Mesenchymal stem cell (in vitro differentiated cells and primary cell): ENCODE measurements around the gene HPD.
A peak's percentile ranks its signal among the peaks of the same experiment; 100 is the strongest.
"Not testable (repeated sequence)": the region's sequence is repeated elsewhere in the genome, so short reads cannot be mapped to it uniquely, and the experiment has no call there.

Experiments
- DNase-seq: peaks from one replicate; pipeline ENCODE4 v3.0.0-alpha.2; 2013
- H2AFZ ChIP-seq: one replicate; pipeline ENCODE4 v1.6.1; 2013; ENCODE audit warnings: low read depth, mild to moderate bottlenecking, control low read depth, inconsistent platforms, low read length, moderate library complexity
- H2AK5ac ChIP-seq: 2 replicates; pipeline ENCODE4 v1.6.1; 2013; ENCODE audit warnings: low read length, moderate library complexity, mild to moderate bottlenecking, inconsistent platforms; ENCODE audit not compliant: severe bottlenecking
- H2BK120ac ChIP-seq: one replicate; pipeline ENCODE4 v1.6.1; 2013; ENCODE audit warnings: low read depth, mild to moderate bottlenecking, inconsistent platforms, low read length, moderate library complexity
- H2BK12ac ChIP-seq, 2 experiments: one replicate each; pipeline ENCODE4 v1.6.1; 2013; ENCODE audit warnings: inconsistent platforms in 2 of 2, low read length in 2 of 2, mild to moderate bottlenecking in 2 of 2, moderate library complexity in 2 of 2, control low read depth in 1 of 2
- H2BK15ac ChIP-seq: one replicate; pipeline ENCODE4 v1.6.1; 2013; ENCODE audit warnings: mild to moderate bottlenecking, low read depth, inconsistent platforms; ENCODE audit not compliant: poor library complexity, severe bottlenecking
- H2BK5ac ChIP-seq: 2 replicates; pipeline ENCODE4 v1.6.1; 2013; ENCODE audit warnings: low read depth, mild to moderate bottlenecking, low read length, control low read depth, inconsistent platforms; ENCODE audit not compliant: poor library complexity, severe bottlenecking
- H3K14ac ChIP-seq, 2 experiments: one replicate each; pipeline ENCODE4 v1.6.1; 2013; ENCODE audit warnings: inconsistent platforms in 2 of 2, low read length in 2 of 2, control low read depth in 1 of 2, mild to moderate bottlenecking in 1 of 2, moderate library complexity in 1 of 2
- H3K18ac ChIP-seq, 2 experiments: one replicate each; pipeline ENCODE4 v1.6.1; 2013; ENCODE audit warnings: inconsistent platforms in 2 of 2, low read length in 2 of 2, control low read depth in 1 of 2, low read depth in 1 of 2, mild to moderate bottlenecking in 1 of 2
- H3K23ac ChIP-seq, 2 experiments: one replicate each; pipeline ENCODE4 v1.6.1; 2013; ENCODE audit warnings: inconsistent platforms in 2 of 2, low read length in 2 of 2, mild to moderate bottlenecking in 2 of 2, moderate library complexity in 2 of 2, control low read depth in 1 of 2
- H3K27ac ChIP-seq: 2 replicates; pipeline ENCODE4 v1.5.1; 2013; ENCODE audit warnings: mild to moderate bottlenecking, moderate library complexity, low read length, control low read depth, inconsistent platforms; ENCODE audit not compliant: poor library complexity, severe bottlenecking
- H3K27me3 ChIP-seq, 2 experiments: 2 replicates each; pipeline versions ENCODE4 v1.6.1 to v1.7.0; 2013; ENCODE audit warnings: low read length in 2 of 2, mild to moderate bottlenecking in 2 of 2, moderate library complexity in 2 of 2, control low read depth in 1 of 2, inconsistent platforms in 1 of 2; ENCODE audit not compliant: control insufficient read depth in 1 of 2, insufficient read depth in 1 of 2
- H3K36me3 ChIP-seq, 2 experiments: 2 replicates each; pipeline versions ENCODE4 v1.6.1 to v1.7.0; 2013; ENCODE audit warnings: low read length in 2 of 2, control low read depth in 1 of 2, inconsistent platforms in 1 of 2, low read depth in 1 of 2, mild to moderate bottlenecking in 1 of 2; ENCODE audit not compliant: insufficient read depth in 2 of 2, control insufficient read depth in 1 of 2
- H3K4ac ChIP-seq, 2 experiments: one replicate each; pipeline ENCODE4 v1.6.1; 2013; ENCODE audit warnings: inconsistent platforms in 2 of 2, low read length in 2 of 2, mild to moderate bottlenecking in 2 of 2, moderate library complexity in 2 of 2, control low read depth in 1 of 2, low read depth in 1 of 2
- H3K4me1 ChIP-seq: 2 replicates; pipeline ENCODE4 v1.6.1; 2013; ENCODE audit warnings: low read depth, low read length, control low read depth; ENCODE audit not compliant: control insufficient read depth, insufficient read depth
- H3K4me2 ChIP-seq: 2 replicates; pipeline ENCODE4 v1.6.1; 2013; ENCODE audit warnings: low read length, mild to moderate bottlenecking, inconsistent platforms; ENCODE audit not compliant: poor library complexity, severe bottlenecking
- H3K4me3 ChIP-seq, 2 experiments: 2 replicates each; pipeline versions ENCODE4 v1.5.1 to v1.7.0; 2013; ENCODE audit warnings: low read length in 2 of 2, mild to moderate bottlenecking in 2 of 2, control low read depth in 1 of 2, low read depth in 1 of 2; ENCODE audit not compliant: insufficient read depth in 1 of 2
- H3K79me1 ChIP-seq: replicated peaks from 2 replicates; pipeline ENCODE4 v1.6.1; 2013; ENCODE audit warnings: mild to moderate bottlenecking, control low read depth, low read length, inconsistent platforms; ENCODE audit not compliant: poor library complexity, severe bottlenecking
- H3K9ac ChIP-seq: 2 replicates; pipeline ENCODE4 v1.7.0; 2013; ENCODE audit warnings: mild to moderate bottlenecking, low read length, moderate library complexity
- H3K9me3 ChIP-seq: 2 replicates; pipeline ENCODE4 v1.7.0; 2013; ENCODE audit warnings: mild to moderate bottlenecking, low read length; ENCODE audit not compliant: control insufficient read depth
- H4K8ac ChIP-seq: one replicate; pipeline ENCODE4 v1.6.1; 2013; ENCODE audit warnings: inconsistent platforms, mild to moderate bottlenecking, low read length, moderate library complexity
- H4K91ac ChIP-seq: one replicate; pipeline ENCODE4 v1.6.1; 2013; ENCODE audit warnings: mild to moderate bottlenecking, low read length, inconsistent platforms
- WGBS: methylation state at CpG from one replicate; pipeline ENCODE4 v1.1.7; 2013; ENCODE audit warnings: mixed read lengths; 5-methylcytosine and 5-hydroxymethylcytosine counted together

The HPD gene

GRCh38 chr12:121869229-121869628, 10.6 kb upstream of the HPD start:
- not testable (repeated sequence) for H3K79me1 ChIP-seq, H2BK15ac ChIP-seq, H3K27ac ChIP-seq

GRCh38 chr12:121866331-121866730, 7.7 kb upstream of the HPD start:
- no peaks in the 10 kb centered on the region for H3K27me3 ChIP-seq
- H3K4me1 ChIP-seq: peaks cover 1% of the 10 kb centered on the region
- no peak overlapping the region for H3K23ac ChIP-seq
- no peaks in the 10 kb centered on the region for H3K36me3 ChIP-seq
- no peak overlapping the region for H2BK120ac ChIP-seq
- no peak overlapping the region for H2AK5ac ChIP-seq
- 93% methylated on average over 2 of the region's 4 CpGs for WGBS
- no peak for DNase-seq
- no peak overlapping the region for H3K4ac ChIP-seq
- H2BK12ac ChIP-seq: no peak overlapping the region
- H3K27ac ChIP-seq: no peak overlapping the region
- H3K9ac ChIP-seq: no peak overlapping the region
- no peak overlapping the region for H2AFZ ChIP-seq
- H3K9me3 ChIP-seq: no peaks in the 10 kb centered on the region
- no peak overlapping the region for H2BK15ac ChIP-seq
- H3K4me3 ChIP-seq: no peak overlapping the region
- H2BK5ac ChIP-seq: no peak overlapping the region
- H4K8ac ChIP-seq: no peak overlapping the region
- H3K14ac ChIP-seq: no peak overlapping the region
- no peak overlapping the region for H4K91ac ChIP-seq
- H3K18ac ChIP-seq: no peak overlapping the region
- no peaks in the 10 kb centered on the region for H3K79me1 ChIP-seq
- no peak overlapping the region for H3K4me2 ChIP-seq

More at GRCh38 chr12:121869229-121869628, 10.6 kb upstream of the HPD start:
- DNase-seq, H3K4ac ChIP-seq, H3K36me3 ChIP-seq, H3K14ac ChIP-seq, H2AK5ac ChIP-seq, H2BK5ac ChIP-seq, H4K8ac ChIP-seq, H3K4me3 ChIP-seq, H3K23ac ChIP-seq, H2BK12ac ChIP-seq, H3K9me3 ChIP-seq, H4K91ac ChIP-seq, H3K27me3 ChIP-seq, H3K4me2 ChIP-seq, H2AFZ ChIP-seq, H3K9ac ChIP-seq, H3K18ac ChIP-seq, H3K4me1 ChIP-seq, H2BK120ac ChIP-seq: not testable (repeated sequence)
- WGBS: over 99% methylated on average over 6 of the region's 8 CpGs

GRCh38 chr12:121861636-121862254, 3.1 kb upstream of the HPD start:
- peak overlapping the region in 1 of 2 experiments; percentile 15 for H3K18ac ChIP-seq
- H2AFZ ChIP-seq: no peak overlapping the region
- H3K79me1 ChIP-seq: no peaks in the 10 kb centered on the region
- H4K91ac ChIP-seq: no peak overlapping the region
- H4K8ac ChIP-seq: no peak overlapping the region
- H3K9me3 ChIP-seq: no peaks in the 10 kb centered on the region
- H2BK15ac ChIP-seq: no peak overlapping the region
- H3K9ac ChIP-seq: peak overlapping the region; percentile 72
- 33% methylated on average over 11 of the region's 11 CpGs for WGBS
- no peak overlapping the region for H2AK5ac ChIP-seq
- peak overlapping the region; percentile 15 for H3K4me2 ChIP-seq
- no peaks in the 10 kb centered on the region for H3K27me3 ChIP-seq
- no peak overlapping the region for H3K4ac ChIP-seq
- H3K36me3 ChIP-seq: no peaks in the 10 kb centered on the region
- no peak overlapping the region for H2BK120ac ChIP-seq
- peak; percentile 69 for DNase-seq
- peaks cover 23% of the 10 kb centered on the region for H3K4me1 ChIP-seq
- peak overlapping the region in 1 of 2 experiments; percentile 70 for H2BK12ac ChIP-seq
- H3K4me3 ChIP-seq: peak overlapping the region in 1 of 2 experiments; percentile 66
- H3K14ac ChIP-seq: peak overlapping the region in 1 of 2 experiments; percentile 48
- no peak overlapping the region for H2BK5ac ChIP-seq
- no peak overlapping the region for H3K23ac ChIP-seq
- no peak overlapping the region for H3K27ac ChIP-seq

GRCh38 chr12:121860699-121861098, 2.0 kb upstream of the HPD start:
- Histone ChIP-seq H2BK12ac (peak overlapping the region in 1 of 2 experiments; percentile 66), H3K4ac (peak overlapping the region in 1 of 2 experiments; percentile 21), H3K4me1 (peaks cover 23% of the 10 kb centered on the region), H3K18ac (peak overlapping the region in 1 of 2 experiments; percentile 78)
- not testable (repeated sequence) for H3K14ac ChIP-seq, H3K23ac ChIP-seq, H2BK5ac ChIP-seq, H2AFZ ChIP-seq, H3K79me1 ChIP-seq, H3K9ac ChIP-seq, H4K8ac ChIP-seq, DNase-seq, H4K91ac ChIP-seq, H3K36me3 ChIP-seq, H3K4me3 ChIP-seq, H3K27me3 ChIP-seq, H2BK120ac ChIP-seq, H3K9me3 ChIP-seq, H2AK5ac ChIP-seq, H3K4me2 ChIP-seq, H3K27ac ChIP-seq, H2BK15ac ChIP-seq
- WGBS: 100% methylated on average over 4 of the region's 4 CpGs
